ENCODE results near the gene WSCD2.

DNA sequence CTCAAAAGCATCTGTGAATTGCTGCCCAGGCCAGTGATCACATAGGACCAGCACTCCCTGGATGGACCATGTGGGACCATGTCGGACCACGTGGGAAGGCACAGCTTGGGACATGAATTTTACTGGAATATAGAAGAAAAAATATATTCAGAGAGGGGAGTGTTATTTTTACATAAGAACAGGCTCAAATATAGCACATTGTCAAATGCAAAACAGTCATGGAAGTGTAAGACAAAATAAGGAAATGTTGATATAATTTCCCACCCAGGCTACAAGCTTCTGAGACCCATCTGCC, 141.7 kb downstream of the WSCD2 start:
- TF ChIP-seq CTCF (IDR thresholded peaks at IDR 0.05) (no peak), EZH2 (IDR thresholded peaks at IDR 0.05; ENCODE audit: borderline replicate concordance, insufficient read depth, low read depth, low read length, poor library complexity, severe bottlenecking) (no peak)
